Measurements from ENCODE around the gene SLC52A1.
"Not testable (repeated sequence)": the region's sequence is repeated elsewhere in the genome, so short reads cannot be mapped to it uniquely, and the experiment has no call there.

Gene SLC52A1

DNA sequence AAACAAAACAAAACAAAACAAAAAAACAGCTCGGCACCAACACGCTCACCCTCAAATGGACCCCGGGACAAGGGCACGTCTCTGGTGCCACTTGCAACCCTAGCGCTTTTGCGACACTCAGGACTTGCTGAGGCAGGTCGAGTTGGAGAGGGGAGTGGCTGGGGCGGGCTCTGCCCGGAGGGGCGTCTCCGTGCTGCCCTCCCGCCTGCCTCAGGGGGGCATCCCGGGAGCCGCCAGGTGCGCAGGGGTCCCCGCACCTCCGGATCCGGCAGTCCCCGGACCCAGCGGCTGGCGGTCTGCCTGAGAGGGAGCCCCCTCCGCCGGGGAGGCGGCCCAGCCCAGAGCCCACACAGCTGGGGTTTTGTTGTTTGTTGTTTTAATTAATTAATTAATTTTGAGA lies at the start of gene SLC52A1:
Gene SLC52A1, minus strand, starts transcription at position 112 of the 400 bp plus-strand sequence. CDS start 820 bp downstream, outside the sequence.
- DNase-seq, result no peak

DNA sequence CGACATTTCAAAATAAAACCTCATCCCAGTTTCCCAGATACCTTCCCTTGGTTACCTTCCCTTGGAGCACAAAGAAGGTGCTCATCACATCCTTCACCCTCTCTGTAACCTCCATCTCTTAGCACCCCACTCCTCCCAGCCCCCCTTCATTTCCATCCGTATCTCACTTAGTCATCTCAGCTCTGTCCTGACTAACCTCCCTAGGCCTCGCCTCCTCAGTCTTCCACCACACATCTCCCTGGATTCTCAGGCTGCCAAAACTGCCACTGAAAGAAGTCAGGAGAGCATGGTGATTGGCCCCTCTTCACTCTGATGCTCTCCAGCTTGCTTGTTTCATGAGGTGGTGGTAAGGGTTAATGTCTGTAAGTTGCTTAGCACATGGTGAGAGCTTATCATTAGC lies 45.4 kb upstream of the SLC52A1 start:
- DNase-seq, result no peak

DNA sequence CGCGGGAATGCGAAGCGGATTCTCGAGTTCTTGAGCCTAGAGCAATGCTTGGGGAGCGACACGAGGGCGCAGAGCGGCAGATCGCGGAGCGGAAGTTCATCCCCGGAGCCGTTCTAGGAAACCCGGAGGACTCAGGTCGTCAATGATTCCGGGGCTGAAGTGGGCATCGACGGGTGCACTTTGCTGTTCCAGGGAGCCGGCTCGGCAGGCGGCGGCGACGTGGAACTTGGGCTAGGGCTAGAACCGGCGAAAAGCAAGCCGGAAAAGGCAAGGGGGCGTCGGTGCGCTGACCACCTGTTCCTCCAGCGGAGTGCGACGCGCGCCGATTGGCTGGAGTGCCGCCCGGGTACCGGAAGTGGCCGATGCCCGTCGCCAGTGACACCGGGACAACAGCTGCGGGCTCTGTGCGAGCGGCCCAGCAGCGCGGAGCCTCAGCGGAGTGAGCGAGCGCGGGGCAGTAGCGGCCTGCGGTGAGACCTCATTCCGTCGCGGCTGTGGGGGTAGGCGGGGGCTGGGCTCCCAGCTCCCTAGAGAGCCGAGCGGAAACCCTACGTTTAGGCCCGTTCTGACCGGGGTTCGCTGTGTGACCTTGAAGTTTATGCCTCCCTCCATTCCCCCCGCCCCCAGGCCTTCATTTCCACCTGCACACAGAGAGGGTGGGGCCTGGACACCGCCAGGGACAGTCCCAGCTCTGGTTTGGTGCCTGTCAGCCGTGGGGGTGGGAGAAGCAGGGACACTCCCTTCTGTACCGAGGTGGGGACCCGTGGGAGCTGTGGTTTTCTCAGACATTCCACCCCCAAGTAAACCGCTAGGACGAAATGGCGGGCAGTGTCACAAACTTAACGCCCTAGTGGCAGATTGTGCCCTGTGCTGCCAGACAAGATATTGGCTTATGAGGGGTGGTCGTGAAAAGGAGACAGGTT lies 43.1 kb upstream of the SLC52A1 start, which contains the start of gene ZFP3:
Gene ZFP3, plus strand, starts transcription at position 362 of the 923 bp plus-strand sequence. CDS start 13,038 bp downstream, outside the sequence.
- DNase-seq, result peak; percentile 81 to 82

DNA sequence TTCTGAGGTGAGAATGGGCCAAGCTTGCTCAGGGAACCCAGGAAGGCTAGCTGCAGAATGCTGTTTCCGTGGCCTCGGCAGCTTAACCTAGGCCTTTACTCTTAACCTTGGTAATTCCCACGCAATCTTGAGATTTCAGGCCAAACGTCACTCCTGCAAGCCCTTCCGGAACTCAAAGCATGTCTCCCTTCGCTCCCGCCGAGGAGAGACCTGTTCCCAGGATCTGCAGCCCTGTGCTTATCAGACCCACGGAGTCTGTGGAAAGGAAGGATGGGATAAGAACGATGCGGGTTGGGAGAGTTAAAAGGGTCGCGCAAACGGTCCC lies 42.5 kb upstream of the SLC52A1 start:
- DNase-seq, result no peak

DNA sequence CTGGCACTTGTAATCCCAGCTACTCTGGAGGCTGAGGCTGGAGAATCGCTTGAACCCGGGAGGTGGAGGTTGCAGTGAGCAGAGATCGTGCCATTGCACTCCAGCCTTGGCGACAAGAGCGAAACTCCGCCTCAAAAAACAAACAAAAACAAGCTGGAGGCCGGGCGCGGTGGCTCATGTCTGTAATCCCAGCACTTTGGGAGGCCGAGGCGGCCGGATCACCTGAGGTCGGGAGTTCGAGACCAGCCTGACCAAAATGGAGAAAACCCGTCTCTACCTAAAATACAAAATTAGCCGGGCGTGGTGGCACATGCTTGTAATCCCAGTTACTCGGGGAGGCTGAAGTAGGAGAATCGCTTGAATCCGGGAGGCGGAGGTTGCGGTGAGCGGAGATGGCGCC lies 42.0 kb upstream of the SLC52A1 start:
- DNase-seq, result not testable (repeated sequence)

DNA sequence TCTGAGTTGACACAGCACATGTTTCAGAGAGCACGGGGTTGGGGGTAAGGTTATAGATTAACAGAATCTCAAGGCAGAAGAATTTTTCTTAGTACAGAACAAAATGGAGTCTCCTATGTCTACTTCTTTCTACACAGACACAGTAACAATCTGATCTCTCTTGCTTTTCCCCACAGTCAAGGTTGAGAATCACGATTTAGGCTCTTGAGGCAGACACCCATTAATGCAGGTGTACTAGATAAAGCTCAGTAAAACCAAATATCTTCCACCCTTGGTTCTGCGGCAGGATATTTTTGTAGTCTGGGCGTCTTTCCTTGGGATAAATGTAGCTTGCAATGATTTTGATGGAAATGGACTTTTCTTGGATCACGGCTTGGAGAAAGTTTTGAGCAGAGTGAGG lies 40.2 kb upstream of the SLC52A1 start:
- DNase-seq, result not testable (repeated sequence)

DNA sequence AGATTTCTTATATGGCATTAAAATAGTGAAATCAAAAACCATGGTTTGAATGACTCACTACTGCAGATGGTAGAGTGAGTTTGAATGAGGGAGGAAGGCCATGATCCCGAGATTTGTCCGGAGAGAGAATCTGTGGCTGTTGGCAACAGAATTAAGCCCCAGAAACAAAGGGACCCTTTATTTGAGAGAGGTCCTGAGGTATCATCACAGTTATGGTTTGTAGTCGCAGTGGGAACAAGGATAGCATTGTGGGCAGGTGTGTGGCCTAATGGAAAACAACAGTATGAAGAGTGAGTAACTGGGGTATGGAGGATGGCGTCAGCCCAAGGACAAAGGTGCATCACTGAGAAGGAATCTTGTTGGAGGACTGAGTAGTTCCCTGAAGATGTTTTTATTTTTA lies 34.5 kb upstream of the SLC52A1 start:
- DNase-seq, result no peak

DNA sequence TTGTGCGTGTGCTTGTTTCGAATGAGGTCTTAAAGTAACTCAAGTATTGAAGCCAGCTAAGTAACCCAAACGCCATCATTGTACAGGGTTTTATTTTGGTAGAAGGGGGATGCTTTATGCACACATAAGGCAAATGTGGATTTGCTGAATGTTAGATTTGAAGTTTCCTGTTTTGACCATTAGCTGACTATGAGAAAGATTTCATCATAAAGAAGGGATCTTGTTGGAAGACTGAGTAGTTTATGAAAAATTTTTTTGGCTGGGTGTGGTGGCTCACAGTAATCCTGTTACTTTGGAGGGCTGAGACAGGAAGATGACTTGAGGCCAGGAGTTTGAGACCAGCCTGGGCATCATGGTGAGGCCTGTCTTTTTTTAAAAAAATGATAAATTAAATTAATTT lies 33.0 kb upstream of the SLC52A1 start:
- no peak for DNase-seq

DNA sequence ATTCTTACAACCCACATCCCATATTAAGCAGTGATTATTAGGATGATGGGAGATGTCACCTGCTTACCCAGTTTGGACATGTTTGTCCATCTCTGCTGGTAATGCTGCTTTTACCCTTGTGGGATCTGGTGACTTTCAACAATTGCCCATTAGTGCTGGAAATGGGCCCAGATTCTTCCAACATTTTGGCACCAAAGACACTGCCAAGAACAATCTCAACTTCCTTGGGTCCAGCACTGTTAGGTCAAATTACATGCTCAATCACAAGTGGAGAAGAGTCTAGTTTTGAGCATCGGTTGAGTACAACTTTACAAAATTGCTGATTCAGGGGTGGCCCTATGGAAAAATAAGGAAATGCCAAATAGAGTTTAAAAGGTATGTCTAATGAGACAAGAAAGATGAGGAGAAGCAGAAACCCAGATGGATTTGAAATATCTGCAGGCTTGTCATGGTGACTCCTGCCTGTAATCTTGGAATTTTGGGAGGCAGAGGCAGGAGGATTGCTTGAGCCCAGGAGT lies 30.1 kb upstream of the SLC52A1 start:
- no peak for DNase-seq

DNA sequence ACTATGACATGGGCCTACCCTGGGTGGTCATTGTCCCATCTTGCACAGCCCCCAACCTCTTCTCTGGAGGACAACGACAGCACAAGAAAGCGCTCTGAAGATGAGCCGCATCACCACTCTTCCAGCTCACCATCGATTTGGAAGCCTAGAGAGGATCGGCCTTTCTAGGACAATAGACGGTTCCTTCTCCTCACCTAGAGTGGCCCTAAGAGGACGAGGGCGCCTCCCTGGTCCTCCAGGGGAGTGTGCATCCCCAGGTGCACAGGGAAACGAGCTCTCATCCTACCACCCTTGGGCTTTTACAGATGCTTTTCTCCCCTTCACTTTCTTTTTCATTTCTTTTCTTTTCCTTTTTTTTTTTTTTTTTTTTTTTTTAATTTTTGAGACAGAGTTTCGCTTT lies 20.3 kb upstream of the SLC52A1 start:
- DNase-seq, result no peak

DNA sequence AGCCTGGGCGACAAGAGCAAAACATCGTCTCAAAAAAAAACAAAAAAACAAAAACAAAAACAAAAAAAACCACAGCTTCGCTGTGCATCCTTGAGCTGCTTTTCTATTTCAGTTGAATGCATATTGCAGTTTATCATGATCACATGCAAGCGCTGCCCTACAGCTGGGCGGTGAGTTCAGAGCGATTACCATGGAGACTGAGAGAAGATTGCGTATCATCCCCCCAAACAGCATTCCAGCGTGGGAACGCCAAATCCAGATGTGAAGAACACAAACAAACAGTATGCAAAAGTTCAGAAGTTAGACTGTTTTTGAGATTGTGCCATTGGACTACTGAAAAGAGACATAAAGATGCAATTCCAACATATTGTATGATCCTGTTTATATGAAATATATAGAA lies 15.1 kb upstream of the SLC52A1 start:
- no peak for DNase-seq

DNA sequence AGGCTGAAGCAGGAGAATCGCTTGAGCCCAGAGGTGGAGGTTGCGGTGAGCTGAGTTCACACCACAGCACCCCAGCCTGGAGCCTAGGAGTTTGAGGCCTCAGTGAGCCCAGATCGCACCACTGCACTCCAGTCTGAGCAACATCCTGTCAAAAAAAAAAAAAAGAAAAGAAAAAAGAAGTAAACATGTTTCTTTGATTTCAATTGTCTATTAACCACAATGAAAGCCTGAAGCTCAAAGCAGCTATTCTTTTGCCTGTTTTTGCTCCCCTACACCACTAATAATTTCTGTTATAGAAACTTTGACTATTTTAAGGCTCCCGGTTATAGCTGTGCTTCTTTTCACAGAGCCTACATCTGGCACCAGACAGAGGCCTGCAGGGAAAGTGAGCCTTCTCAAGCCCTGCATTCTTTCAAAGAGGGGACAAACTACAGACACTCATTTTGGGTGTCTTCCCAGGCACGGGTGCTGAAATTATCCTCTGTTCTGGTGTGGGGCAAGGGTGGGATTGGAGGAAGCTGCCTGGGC lies 14.2 kb upstream of the SLC52A1 start:
- DNase-seq, result no peak

DNA sequence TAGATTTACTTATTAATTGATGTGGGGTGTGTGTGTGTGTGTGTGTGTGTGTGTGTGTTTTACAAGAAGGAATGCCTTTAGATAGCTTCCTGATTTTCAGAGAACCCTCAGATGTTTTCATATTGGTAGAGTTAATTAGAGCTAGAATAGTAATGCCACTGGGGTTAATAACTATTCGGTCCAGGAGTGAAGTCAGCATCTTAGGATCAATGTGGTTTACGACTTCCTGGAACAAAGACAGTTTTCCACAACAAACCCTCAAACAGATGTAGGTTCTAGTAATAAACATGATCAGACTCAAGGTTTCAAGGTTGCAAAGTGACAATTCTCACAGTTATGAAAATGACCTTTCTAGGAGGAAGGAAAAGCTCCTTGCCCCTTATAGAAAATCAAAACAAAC lies 12.2 kb upstream of the SLC52A1 start:
- DNase-seq, result no peak

DNA sequence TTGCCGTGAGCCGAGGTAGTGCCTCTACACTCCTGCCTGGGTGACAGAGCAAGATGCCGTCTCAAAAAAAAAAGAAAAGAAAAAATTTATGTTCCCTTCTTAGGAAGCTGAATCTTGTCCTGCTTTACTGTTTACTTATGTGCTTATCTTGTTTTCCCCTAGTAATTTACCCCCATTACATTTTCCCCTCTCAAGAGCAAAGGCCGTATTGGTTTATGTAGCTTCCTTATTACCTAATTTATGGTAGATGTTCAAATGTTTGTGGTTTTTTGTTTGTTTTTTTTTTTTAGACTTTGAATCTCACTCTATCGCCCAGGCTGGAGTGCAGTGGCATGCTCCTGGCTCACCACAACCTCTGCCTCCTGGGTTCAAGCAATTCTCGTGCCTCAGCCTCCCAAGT lies 10.3 kb upstream of the SLC52A1 start:
- DNase-seq, result no peak

DNA sequence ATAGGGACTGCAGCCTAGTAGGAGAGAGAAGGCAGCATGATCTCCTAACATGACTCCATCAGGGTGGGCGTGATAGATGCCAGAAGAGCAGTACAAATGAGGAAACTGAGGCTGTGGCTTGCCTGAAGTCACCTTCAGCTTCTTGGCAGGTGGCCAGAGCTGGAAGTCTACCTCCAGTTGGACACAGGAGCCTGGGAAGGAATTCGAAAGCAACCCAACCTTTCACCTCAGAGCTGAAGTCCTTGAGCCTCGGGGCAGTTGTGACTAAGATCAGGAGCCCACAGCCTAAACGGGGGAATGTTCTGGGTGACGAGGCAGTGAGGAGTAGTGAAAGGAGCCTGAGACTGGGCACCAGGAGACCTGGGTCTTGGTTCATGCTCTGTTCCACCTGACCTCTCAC lies 9.4 kb upstream of the SLC52A1 start:
- no peak for DNase-seq

DNA sequence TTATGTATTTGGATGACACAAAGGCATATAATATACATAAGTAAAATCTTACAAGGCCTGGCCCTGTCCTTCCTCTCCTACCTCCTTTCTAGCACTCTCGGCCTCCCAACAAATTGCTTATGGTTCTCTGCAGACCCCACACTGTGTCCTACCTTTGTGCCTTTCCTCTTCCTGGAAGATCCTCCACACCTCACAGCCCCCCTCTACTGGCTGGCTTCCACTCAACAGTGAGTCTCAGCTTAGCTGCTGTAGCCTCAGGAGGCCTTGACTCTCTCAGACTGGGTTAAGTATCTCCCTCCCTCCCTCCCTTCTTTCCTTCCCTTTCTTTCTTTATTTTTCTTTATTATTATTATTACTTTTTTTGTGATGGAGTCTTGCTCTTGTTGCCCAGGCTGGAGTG lies 8.3 kb upstream of the SLC52A1 start:
- DNase-seq, result no peak

DNA sequence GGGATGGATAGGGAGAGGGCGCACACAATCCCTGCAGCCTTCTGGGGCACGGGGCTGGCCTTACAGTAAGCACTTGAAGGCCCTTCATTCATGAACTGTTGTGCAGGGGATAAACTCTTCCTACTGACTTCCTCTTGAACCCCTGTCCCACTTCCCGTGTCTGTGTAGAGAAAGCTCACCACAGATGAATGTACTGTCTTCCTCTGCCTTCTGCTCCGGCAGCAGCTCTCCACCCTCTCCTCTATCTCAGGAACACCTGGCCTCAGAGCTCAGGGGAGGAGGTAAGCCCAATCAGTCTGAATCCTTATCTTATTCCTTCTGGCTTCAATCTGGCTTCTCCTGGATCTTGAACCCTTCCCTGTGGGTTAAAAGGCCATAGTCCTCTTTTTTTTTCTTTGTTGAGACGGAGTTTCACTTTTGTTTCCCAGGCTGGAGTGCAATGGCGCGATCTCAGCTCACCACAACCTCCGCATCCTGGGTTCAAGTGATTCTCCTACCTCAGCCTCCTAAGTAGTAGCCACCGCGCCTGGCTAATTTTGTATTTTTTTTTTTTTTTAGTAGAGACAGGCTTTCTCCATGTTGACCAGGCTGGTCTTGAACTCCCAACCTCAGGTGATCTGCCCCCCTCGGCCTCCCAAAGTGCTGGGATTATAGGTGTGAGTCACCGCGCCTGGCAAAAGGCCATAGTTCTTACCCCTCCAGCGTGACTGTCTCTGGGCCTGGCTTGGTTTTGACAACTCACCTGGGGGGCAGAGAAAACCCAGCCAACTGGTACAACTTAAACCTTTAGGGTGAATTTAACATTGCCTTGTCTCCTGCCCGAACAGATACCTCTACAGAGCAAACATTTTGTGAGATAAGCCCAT lies 7.2 kb upstream of the SLC52A1 start:
- no peak for DNase-seq

DNA sequence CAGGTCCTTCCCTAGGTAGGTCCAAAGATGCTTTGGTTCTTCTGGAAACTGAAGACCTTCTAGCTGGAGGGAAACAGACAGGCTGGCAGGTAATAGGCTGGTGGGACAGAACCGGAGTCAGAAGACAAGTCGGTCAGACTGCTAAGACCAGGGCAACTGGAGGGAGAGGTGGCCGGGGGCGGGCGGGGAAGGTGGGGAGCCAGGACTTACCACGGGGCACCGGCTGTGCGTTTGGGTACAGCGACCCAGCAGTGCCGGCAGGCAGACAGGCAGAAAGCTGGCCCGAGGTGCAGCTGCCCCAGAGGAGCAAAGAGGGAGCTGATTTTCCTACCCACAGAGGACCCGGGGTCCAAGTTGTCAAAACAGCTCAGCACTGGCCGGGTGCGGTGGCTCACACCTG lies 575 bp downstream of the SLC52A1 start:
- no peak for DNase-seq

DNA sequence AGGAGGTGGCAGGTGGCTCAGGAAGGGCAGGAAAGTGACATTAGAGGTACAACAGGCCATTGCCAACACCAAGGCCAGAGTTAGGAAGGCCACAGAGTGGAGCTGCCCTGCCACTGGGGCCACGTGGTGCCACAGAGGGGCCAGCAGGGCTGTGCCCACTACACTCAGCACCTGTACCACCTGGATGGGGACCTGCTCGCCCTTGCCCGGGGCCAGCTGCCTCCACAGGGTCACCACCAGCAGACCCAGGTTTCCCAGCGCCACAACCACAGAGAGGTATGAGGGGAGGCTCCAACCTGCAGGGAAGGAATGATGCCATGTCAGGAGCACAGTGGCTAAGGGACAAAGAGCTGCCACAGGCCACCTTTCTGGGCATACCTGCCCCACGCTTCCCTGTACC lies 1.2 kb downstream of the SLC52A1 start:
- DNase-seq, result no peak

DNA sequence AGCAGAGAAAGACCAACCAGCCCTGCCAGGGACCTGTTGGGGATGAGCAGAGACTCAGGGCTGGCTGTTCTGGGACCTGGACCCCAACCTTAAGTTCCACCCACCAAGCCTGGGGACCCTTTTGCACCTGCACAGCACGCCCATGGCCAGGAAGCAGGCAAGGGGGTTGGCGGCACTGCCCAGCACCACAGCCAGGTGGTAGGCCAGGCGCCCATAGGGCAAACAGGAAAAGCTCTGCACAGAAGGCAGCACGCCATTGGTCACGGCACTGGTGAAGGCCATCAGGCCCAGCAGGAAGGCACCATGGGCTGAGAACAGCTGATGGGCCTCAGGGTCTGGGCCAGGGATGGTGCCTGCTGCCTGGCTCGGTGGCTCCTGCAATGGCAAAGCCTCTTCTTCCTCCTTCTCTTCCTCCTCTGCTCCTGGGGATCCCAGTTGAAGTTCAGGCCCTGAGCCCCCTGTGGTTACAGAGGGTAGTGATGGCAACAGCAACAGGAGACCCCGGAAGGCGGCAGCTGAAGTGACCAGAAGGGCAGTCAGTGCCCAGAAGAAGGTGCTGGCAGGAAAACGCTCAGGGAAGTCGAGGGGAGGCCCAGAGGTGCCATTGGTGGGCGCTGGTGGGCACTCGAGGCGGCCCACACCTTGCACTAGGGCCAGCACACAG lies 1.7 kb downstream of the SLC52A1 start:
- no peak for DNase-seq

DNA sequence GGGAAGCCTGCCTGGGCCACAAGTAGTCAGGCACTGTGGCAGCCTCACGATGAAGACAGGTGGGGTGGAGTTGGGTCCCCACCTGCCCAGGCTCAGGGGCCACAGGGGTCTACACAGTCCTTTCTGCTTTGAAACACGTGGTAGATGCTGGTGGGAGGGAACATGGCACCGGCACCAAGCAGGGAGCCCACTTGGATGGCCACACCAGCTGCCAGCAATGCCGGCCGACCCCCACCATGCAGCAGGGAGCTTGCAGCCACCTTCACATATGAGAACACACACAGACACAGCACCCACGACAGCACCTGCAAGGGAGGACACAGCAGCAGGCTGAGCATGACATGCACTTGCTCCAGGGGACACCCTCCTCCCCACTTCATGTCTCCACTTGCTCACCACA lies 2.4 kb downstream of the SLC52A1 start:
- DNase-seq, result no peak

DNA sequence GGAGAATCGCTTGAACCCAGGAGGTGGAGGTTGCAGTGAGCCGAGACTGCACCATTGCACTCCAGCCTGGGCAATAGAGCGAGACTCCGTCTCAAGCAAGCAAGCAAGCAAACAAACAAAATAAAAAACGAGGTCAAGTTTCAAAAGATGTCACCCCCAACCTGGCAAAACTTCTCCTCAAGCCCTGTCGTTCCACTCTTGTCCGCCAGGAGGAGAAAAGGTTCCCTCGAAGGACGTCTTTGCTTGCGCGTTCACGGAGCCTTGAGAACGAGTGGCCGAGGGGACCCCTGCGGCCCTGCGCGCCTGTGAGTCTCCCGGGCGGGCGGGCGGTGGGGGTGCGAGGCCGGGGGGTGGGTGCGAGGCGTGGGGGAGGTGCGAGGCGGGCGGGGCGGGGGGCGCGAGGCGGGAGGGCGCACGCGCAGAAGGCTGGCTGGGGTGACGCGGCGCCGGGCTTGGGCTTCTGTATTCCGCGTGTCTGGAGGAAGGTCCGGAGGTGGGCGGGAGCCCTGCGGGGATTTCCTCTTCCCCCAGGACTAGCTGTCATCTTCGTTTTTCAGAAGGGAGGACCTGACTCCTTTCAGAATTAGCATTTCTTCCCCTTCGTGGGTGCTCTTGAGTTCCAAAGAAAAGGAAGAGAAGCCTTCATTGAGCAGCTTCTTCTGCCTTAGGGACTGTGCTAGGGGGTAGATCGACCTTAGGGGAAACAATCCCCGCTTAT lies 3.7 kb downstream of the SLC52A1 start:
- peak; percentile 50 to 60 for DNase-seq

Measured in hippocampal formation (tissue), 2 donors.